Measurements from ENCODE around the gene CTDSPL. TPM values are rescaled to one million over a fixed set of nuclear protein-coding genes. Genes with fewer than 3 reads are reported as not detected.

The CTDSPL gene
- total and polyA plus RNA-seq, 2 of the 8 experiments (the other 6 are each of a cell fraction or from before 2014, with no cell fraction given): 20.3 to 42.2 TPM

DNA sequence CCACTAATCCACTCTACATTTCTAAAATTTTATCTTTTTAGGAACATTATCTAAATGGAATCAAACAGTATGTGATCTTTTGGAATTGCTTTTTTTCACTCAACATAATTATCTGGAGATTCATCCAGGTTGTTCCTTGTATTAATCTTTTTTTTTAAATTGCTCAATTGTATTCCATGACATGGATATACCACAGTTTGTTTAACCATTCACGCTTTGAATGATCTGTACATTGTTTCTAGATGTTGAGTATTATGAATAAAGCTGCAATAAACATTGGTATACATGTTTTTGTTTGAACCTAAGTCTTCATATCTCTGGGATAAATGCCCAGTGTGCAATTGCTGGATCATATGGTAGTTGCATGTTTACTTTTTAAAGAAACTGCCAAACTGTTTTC is 5.5 kb downstream of the CTDSPL start:
- Histone ChIP-seq H2BK12ac (ENCODE audit: low read depth, low read length) (no peak overlapping the region), H3K18ac (ENCODE audit: extremely low read depth, low read length) (no peak overlapping the region), H3K4ac (replicated peaks; ENCODE audit: insufficient read length, low read depth, low read length) (no peak overlapping the region), H3K14ac (ENCODE audit: insufficient read length) (no peak overlapping the region), H2AK5ac (ENCODE audit: low read depth, low read length) (no peak overlapping the region), H3K4me3 (ENCODE audit: extremely low read depth in 1 of 4, insufficient read depth in 2 of 4, low read depth in 3 of 4, low read length in 4 of 4) (no peak overlapping the region), H3K4me1 (replicated peaks in 1 of 4; ENCODE audit: control insufficient read depth in 3 of 4, insufficient read depth in 4 of 4, low read length in 3 of 4) (peaks cover 4 to 14% (median 10%) of the 10 kb centered on the region in 4 experiments; a peak in 6 of 7 replicates), H4K91ac (replicated peaks; ENCODE audit: insufficient read length, low read length) (no peak overlapping the region), H3K56ac (replicated peaks; ENCODE audit: insufficient read length, low read depth, low read length) (no peak overlapping the region), H3K9ac (replicated peaks in 1 of 4; ENCODE audit: extremely low read depth in 1 of 4, low read depth in 3 of 4, low read length in 3 of 4) (no peak overlapping the region), H4K8ac (ENCODE audit: extremely low read depth, insufficient read depth, low read length) (no peak overlapping the region), H3K79me1 (ENCODE audit: low read depth, low read length) (no peaks in the 10 kb centered on the region; the same call in 1 of the 2 replicates), H2BK5ac (ENCODE audit: low read depth, low read length) (no peak overlapping the region), H3K27me3 (replicated peaks in 1 of 4; ENCODE audit: control insufficient read depth in 3 of 4, extremely low read depth in 1 of 4, insufficient read depth in 3 of 4, low read length in 3 of 4) (no peaks in the 10 kb centered on the region; a peak in 3 of 7 replicates), H3K27ac (ENCODE audit: low read depth, low read length) (no peak overlapping the region), H3K9me3 (ENCODE audit: insufficient read depth in 2 of 2, low read depth in 1 of 2, low read length in 1 of 2) (no peaks in the 10 kb centered on the region), H2BK15ac (ENCODE audit: low read length) (no peak overlapping the region), H2AFZ (ENCODE audit: low read length) (no peak overlapping the region), H4K20me1 (replicated peaks in 1 of 2; ENCODE audit: control insufficient read depth in 1 of 2, insufficient read depth in 2 of 2, low read length in 2 of 2) (peaks cover 2 to 4% of the 10 kb centered on the region in 2 experiments), H3K79me2 (ENCODE audit: control insufficient read depth in 1 of 2, insufficient read depth in 2 of 2, low read length in 2 of 2) (peaks cover 4 to 86% of the 10 kb centered on the region in 2 experiments), H2BK120ac (replicated peaks; ENCODE audit: low read depth, low read length) (no peak overlapping the region), H4K5ac (ENCODE audit: insufficient read length, low read depth, low read length) (no peak overlapping the region), H2BK20ac (ENCODE audit: low read length) (no peak overlapping the region), H3K4me2 (ENCODE audit: insufficient read depth in 1 of 2, low read depth in 2 of 2, low read length in 2 of 2) (no peak overlapping the region), H3K36me3 (ENCODE audit: control insufficient read depth in 2 of 4, insufficient read depth in 4 of 4, low read length in 3 of 4) (no peaks in the 10 kb centered on the region), H3K23ac (ENCODE audit: insufficient read length) (no peak overlapping the region), H3K23me2 (ENCODE audit: low read depth, low read length) (peaks cover 6% of the 10 kb centered on the region)
- DNase-seq (ENCODE audit: low read depth in 1 of 2, low spot score in 2 of 2) (no peak), FAIRE-seq (peak; percentile 13)
- WGBS, 2 experiments (ENCODE audit: extremely low coverage in 1 of 2, insufficient coverage in 1 of 2, insufficient read length in 1 of 2, insufficient replicate concordance in 2 of 2, low coverage in 1 of 2, low lambda C conversion rate in 2 of 2, missing lambda C conversion rate in 1 of 2): 95% methylated on average over 1 of the region's 1 CpG; no CpG with 5 or more reads in 1 of the 2 experiments
- ChIA-PET CTCF (ENCODE audit: partially characterized antibody) (interaction anchor here (1.1 to 2.7 kb wide), 4 partner anchors 12 to 129 kb away, joined by 3 to 14 read pairs (median 4); no protein-coding TSS in a partner anchor), POLR2A (ENCODE audit: partially characterized antibody) (no interaction called here)
- TF ChIP-seq EZH2 (IDR thresholded peaks at IDR 0.05; ENCODE audit: low read depth, low read length, severe bottlenecking): no peak
- TF ChIP-seq, protein P1, sequence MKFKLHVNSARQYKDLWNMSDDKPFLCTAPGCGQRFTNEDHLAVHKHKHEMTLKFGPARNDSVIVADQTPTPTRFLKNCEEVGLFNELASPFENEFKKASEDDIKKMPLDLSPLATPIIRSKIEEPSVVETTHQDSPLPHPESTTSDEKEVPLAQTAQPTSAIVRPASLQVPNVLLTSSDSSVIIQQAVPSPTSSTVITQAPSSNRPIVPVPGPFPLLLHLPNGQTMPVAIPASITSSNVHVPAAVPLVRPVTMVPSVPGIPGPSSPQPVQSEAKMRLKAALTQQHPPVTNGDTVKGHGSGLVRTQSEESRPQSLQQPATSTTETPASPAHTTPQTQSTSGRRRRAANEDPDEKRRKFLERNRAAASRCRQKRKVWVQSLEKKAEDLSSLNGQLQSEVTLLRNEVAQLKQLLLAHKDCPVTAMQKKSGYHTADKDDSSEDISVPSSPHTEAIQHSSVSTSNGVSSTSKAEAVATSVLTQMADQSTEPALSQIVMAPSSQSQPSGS (IDR thresholded peaks at IDR 0.05; ENCODE audit: low read length): no peak
- no peak for TF ChIP-seq CTBP2 (IDR thresholded peaks at IDR 0.05; ENCODE audit: borderline replicate concordance, insufficient read depth, insufficient read length, low read length)
- TF ChIP-seq GTF2F1 (IDR thresholded peaks at IDR 0.05; ENCODE audit: borderline replicate concordance, low read depth, low read length): no peak
- TF ChIP-seq, protein P2, sequence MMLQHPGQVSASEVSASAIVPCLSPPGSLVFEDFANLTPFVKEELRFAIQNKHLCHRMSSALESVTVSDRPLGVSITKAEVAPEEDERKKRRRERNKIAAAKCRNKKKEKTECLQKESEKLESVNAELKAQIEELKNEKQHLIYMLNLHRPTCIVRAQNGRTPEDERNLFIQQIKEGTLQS (IDR thresholded peaks at IDR 0.05; ENCODE audit: insufficient read depth, low read depth, low read length): no peak
- no peak for TF ChIP-seq SUZ12 (IDR thresholded peaks at IDR 0.05; ENCODE audit: low read length)
- TF ChIP-seq CBX5 (IDR thresholded peaks at IDR 0.05; ENCODE audit: low read depth, low read length): no peak
- no peak for TF ChIP-seq SRF (IDR thresholded peaks at IDR 0.05; ENCODE audit: low read depth, low read length)
- TF ChIP-seq NANOG (IDR thresholded peaks at IDR 0.05; ENCODE audit: insufficient read depth, low read depth, low read length, poor library complexity, severe bottlenecking): no peak
- TF ChIP-seq RFX5 (IDR thresholded peaks at IDR 0.05; ENCODE audit: borderline replicate concordance, low read depth, low read length): no peak
- no peak for TF ChIP-seq KDM1A (IDR thresholded peaks at IDR 0.05; ENCODE audit: borderline replicate concordance, low read length)
